HepG2 (cell line): ENCODE results near the gene DDIT4. TPM values are rescaled to one million over a fixed set of nuclear protein-coding genes. Genes with fewer than 3 reads are reported as not detected.

Experiments used
- ASH2L ChIP-seq: fragments of 300-600, 200-600 bp; sonication (generic); IDR thresholded peaks from 2 replicates; pipeline ENCODE4 v1.7.0; 2017; ENCODE audit warnings: low read depth, mild to moderate bottlenecking, moderate library complexity, mixed read lengths, low read length; ENCODE audit not compliant: insufficient read length
- ELF1 ChIP-seq: sonication (generic); formaldehyde crosslinking; IDR thresholded peaks from 2 replicates; pipeline ENCODE4 v1.4.0; 2020; ENCODE audit warnings: missing genetic modification reagents
- HDAC2 ChIP-seq: sonication (generic); formaldehyde crosslinking; IDR thresholded peaks from 2 replicates; pipeline ENCODE4 v1.4.0; 2020; ENCODE audit warnings: missing genetic modification reagents
- HNRNPK ChIP-seq: fragments of 200-400 bp; formaldehyde crosslinking; IDR thresholded peaks from 2 replicates; pipeline ENCODE4 v1.6.1; 2018; ENCODE audit warnings: low read length, low read depth, moderate library complexity, mild to moderate bottlenecking; ENCODE audit not compliant: poor library complexity, severe bottlenecking
- KAT2B ChIP-seq: fragments of 150-350 bp; IDR thresholded peaks from 2 replicates; pipeline ENCODE4 v1.6.1; 2014; ENCODE audit warnings: low read depth, low read length, borderline replicate concordance
- KAT7 ChIP-seq: IDR thresholded peaks from 2 replicates; pipeline ENCODE4 v1.6.1; 2018; ENCODE audit warnings: borderline replicate concordance, missing compliant biosample characterization
- MAFF ChIP-seq: IDR thresholded peaks from 2 replicates; pipeline ENCODE4 v1.6.1; 2011; ENCODE audit warnings: low read depth, low read length, improper control_type of control experiment
- MXI1 ChIP-seq: IDR thresholded peaks from 3 replicates; pipeline ENCODE4 v1.6.1; 2012; ENCODE audit warnings: low read depth, low read length, inconsistent platforms, borderline replicate concordance
- TAF1 ChIP-seq: sonication (generic); formaldehyde crosslinking; IDR thresholded peaks from 2 replicates; pipeline ENCODE4 v1.4.0; 2020; ENCODE audit warnings: missing genetic modification reagents
- TBX2 ChIP-seq: sonication (generic); formaldehyde crosslinking; IDR thresholded peaks from 2 replicates; pipeline ENCODE4 v1.5.0; 2020; ENCODE audit warnings: missing genetic modification reagents, mild to moderate bottlenecking, borderline replicate concordance
- XRCC5 ChIP-seq: fragments of 200-400 bp; formaldehyde crosslinking; optimal IDR thresholded peaks from 2 replicates; pipeline ENCODE3; 2017; ENCODE audit warnings: mild to moderate bottlenecking, low read length
- ZC3H4 ChIP-seq: sonication (generic); formaldehyde crosslinking; IDR thresholded peaks from 2 replicates; pipeline ENCODE4 v1.4.0; 2020; ENCODE audit warnings: missing genetic modification reagents, borderline replicate concordance
- ZFP1 ChIP-seq: IDR thresholded peaks from 2 replicates; pipeline ENCODE4 v1.6.1; 2016
- ZFY ChIP-seq: sonication (generic); formaldehyde crosslinking; IDR thresholded peaks from 2 replicates; pipeline ENCODE4 v1.4.0; 2020; ENCODE audit warnings: missing genetic modification reagents
- ZKSCAN1 ChIP-seq: fragments of 150-350 bp; IDR thresholded peaks from 2 replicates; pipeline ENCODE4 v1.6.1; 2014; ENCODE audit warnings: low read length
- ZMYM4 ChIP-seq: sonication (generic); formaldehyde crosslinking; IDR thresholded peaks from 2 replicates; pipeline ENCODE4 v1.8.1; 2023; ENCODE audit warnings: mild to moderate bottlenecking, missing genetic modification reagents
- ZNF431 ChIP-seq: sonication (generic); formaldehyde crosslinking; IDR thresholded peaks from 2 replicates; pipeline ENCODE4 v1.9.0; 2022; ENCODE audit warnings: missing genetic modification reagents, low read depth, mild to moderate bottlenecking, borderline replicate concordance
- ZNF891 ChIP-seq: sonication (generic); formaldehyde crosslinking; IDR thresholded peaks from 2 replicates; pipeline ENCODE4 v1.5.0; 2020; ENCODE audit warnings: mild to moderate bottlenecking, missing genetic modification reagents
- polyA plus RNA-seq, 8 experiments: library from polyadenylated mRNA; depleted of rRNA in 3 of 8; stranded (reverse) in 7 of 8; unstranded in 1 of 8; fragments of >200 nt; fragmentation: Illumina TruSeq in 4 of 8; extraction: Trizol in 4 of 8; gene quantifications; 2 replicates each; pipeline versions ENCODE4 v1.2.1 to v1.2.3, GENCODE V29; 2011 to 2016; ENCODE audit warnings: low read depth in 4 of 8, missing spikeins in 1 of 8, mixed read lengths in 1 of 8; ENCODE audit not compliant: insufficient read depth in 1 of 8
- total RNA-seq, 5 experiments: library from RNA; depleted of rRNA; stranded (reverse); fragments of >200 nt; fragmentation: Illumina TruSeq; extraction: Trizol; gene quantifications; 2 replicates each; pipeline ENCODE4 v1.2.3, GENCODE V29; 2016; ENCODE audit warnings: low read depth in 1 of 5
- TF ChIP-seq, protein P1 (sequence below), 2 experiments: sonication (generic) in 1 of 2; formaldehyde crosslinking in 1 of 2; IDR thresholded peaks; 2 replicates each; pipeline versions ENCODE4 v1.5.1 to v1.6.1; 2011 to 2020; ENCODE audit warnings: borderline replicate concordance in 1 of 2, low read depth in 1 of 2, low read length in 1 of 2, mild to moderate bottlenecking in 1 of 2, missing genetic modification reagents in 1 of 2, moderate library complexity in 1 of 2
- TF ChIP-seq, protein P2 (sequence below): sonication (generic); formaldehyde crosslinking; IDR thresholded peaks from 2 replicates; pipeline ENCODE4 v1.4.0; 2020; ENCODE audit warnings: missing genetic modification reagents
- TF ChIP-seq, protein P3 (sequence below): sonication (generic); formaldehyde crosslinking; IDR thresholded peaks from 2 replicates; pipeline ENCODE4 v1.5.1; 2020; ENCODE audit warnings: missing genetic modification reagents, mild to moderate bottlenecking, borderline replicate concordance

The DDIT4 gene
- total and polyA plus RNA-seq, 2 of the 13 experiments (the other 11 are each of a cell fraction or from before 2014, with no cell fraction given) = 35.6 to 40.7 TPM

DNA sequence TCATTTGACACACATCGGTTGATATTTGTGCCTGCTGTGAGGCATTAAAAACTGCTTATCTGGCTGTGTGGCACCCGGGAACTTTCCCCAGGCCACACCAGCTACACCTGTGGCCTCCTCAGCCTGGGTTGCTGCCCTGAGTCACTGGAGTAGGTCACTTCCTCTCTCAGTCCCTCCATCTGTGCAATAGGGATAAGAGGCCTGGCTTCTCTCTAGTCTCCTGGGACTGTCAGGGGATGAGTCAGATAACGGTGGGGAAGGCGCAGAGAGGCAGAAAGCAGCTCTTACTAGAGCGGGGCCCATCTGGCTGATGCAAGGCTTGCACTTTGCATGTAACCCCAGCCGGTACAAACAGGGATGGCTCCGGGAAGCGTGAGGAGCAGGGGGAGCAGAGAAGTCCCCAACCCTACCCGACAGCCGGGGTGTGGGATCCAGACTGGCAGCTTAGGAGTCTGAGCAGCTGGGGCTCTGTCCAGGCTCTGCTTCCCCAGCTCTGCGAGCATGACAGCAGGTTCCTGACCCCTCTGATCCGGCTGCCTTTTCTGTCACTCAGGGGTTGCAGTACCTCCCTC lies 47.0 kb downstream of the DDIT4 start (continued):
- TF ChIP-seq TBX2 (CRISPR knock-in tag) (peak; percentile 54), KAT7 (CRISPR knock-in tag) (no peak), MAFF (no peak; the same call in 1 of the 2 replicates), ZC3H4 (CRISPR knock-in tag) (peak; percentile 95; the same call in 1 of the 2 replicates), XRCC5 (peak; percentile 80), ZMYM4 (CRISPR knock-in tag) (0 out of 2 replicates have a peak, but pooled peaks have one; percentile 30), ASH2L (peak; percentile 35), KAT2B (no peak), ZFP1 (CRISPR knock-in tag) (0 out of 2 replicates have a peak, but pooled peaks have one; percentile 36), ELF1 (CRISPR knock-in tag) (peak; percentile 50; the same call in 1 of the 2 replicates), ZFY (peak; percentile 83), TAF1 (CRISPR knock-in tag) (peak; percentile 57; the same call in 1 of the 2 replicates), HDAC2 (peak; percentile 61; the same call in 1 of the 2 replicates), HNRNPK (no peak), MXI1 (peak; percentile 18; the same call in 1 of the 3 replicates), ZKSCAN1 (peak; percentile 43; the same call in 1 of the 2 replicates), ZNF891 (CRISPR knock-in tag) (peak; percentile 42), ZNF431 (CRISPR knock-in tag) (peak; percentile 63; the same call in 1 of the 2 replicates)
- TF ChIP-seq, protein P1, sequence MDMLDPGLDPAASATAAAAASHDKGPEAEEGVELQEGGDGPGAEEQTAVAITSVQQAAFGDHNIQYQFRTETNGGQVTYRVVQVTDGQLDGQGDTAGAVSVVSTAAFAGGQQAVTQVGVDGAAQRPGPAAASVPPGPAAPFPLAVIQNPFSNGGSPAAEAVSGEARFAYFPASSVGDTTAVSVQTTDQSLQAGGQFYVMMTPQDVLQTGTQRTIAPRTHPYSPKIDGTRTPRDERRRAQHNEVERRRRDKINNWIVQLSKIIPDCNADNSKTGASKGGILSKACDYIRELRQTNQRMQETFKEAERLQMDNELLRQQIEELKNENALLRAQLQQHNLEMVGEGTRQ (IDR thresholded peaks at IDR 0.05; ENCODE audit: low read depth, low read length) = no peak
- TF ChIP-seq, protein P1 (CRISPR knock-in tag; IDR thresholded peaks at IDR 0.05; ENCODE audit: borderline replicate concordance) = no peak
- TF ChIP-seq, protein P2, sequence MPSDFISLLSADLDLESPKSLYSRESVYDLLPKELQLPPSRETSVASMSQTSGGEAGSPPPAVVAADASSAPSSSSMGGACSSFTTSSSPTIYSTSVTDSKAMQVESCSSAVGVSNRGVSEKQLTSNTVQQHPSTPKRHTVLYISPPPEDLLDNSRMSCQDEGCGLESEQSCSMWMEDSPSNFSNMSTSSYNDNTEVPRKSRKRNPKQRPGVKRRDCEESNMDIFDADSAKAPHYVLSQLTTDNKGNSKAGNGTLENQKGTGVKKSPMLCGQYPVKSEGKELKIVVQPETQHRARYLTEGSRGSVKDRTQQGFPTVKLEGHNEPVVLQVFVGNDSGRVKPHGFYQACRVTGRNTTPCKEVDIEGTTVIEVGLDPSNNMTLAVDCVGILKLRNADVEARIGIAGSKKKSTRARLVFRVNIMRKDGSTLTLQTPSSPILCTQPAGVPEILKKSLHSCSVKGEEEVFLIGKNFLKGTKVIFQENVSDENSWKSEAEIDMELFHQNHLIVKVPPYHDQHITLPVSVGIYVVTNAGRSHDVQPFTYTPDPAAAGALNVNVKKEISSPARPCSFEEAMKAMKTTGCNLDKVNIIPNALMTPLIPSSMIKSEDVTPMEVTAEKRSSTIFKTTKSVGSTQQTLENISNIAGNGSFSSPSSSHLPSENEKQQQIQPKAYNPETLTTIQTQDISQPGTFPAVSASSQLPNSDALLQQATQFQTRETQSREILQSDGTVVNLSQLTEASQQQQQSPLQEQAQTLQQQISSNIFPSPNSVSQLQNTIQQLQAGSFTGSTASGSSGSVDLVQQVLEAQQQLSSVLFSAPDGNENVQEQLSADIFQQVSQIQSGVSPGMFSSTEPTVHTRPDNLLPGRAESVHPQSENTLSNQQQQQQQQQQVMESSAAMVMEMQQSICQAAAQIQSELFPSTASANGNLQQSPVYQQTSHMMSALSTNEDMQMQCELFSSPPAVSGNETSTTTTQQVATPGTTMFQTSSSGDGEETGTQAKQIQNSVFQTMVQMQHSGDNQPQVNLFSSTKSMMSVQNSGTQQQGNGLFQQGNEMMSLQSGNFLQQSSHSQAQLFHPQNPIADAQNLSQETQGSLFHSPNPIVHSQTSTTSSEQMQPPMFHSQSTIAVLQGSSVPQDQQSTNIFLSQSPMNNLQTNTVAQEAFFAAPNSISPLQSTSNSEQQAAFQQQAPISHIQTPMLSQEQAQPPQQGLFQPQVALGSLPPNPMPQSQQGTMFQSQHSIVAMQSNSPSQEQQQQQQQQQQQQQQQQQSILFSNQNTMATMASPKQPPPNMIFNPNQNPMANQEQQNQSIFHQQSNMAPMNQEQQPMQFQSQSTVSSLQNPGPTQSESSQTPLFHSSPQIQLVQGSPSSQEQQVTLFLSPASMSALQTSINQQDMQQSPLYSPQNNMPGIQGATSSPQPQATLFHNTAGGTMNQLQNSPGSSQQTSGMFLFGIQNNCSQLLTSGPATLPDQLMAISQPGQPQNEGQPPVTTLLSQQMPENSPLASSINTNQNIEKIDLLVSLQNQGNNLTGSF (CRISPR knock-in tag) = no peak
- TF ChIP-seq, protein P3, sequence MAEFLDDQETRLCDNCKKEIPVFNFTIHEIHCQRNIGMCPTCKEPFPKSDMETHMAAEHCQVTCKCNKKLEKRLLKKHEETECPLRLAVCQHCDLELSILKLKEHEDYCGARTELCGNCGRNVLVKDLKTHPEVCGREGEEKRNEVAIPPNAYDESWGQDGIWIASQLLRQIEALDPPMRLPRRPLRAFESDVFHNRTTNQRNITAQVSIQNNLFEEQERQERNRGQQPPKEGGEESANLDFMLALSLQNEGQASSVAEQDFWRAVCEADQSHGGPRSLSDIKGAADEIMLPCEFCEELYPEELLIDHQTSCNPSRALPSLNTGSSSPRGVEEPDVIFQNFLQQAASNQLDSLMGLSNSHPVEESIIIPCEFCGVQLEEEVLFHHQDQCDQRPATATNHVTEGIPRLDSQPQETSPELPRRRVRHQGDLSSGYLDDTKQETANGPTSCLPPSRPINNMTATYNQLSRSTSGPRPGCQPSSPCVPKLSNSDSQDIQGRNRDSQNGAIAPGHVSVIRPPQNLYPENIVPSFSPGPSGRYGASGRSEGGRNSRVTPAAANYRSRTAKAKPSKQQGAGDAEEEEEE (CRISPR knock-in tag) = no peak
